Measurements from ENCODE around the gene POLG2.
"Not testable (repeated sequence)": the region's sequence is repeated elsewhere in the genome, so short reads cannot be mapped to it uniquely, and the experiment has no call there.

Gene POLG2

DNA sequence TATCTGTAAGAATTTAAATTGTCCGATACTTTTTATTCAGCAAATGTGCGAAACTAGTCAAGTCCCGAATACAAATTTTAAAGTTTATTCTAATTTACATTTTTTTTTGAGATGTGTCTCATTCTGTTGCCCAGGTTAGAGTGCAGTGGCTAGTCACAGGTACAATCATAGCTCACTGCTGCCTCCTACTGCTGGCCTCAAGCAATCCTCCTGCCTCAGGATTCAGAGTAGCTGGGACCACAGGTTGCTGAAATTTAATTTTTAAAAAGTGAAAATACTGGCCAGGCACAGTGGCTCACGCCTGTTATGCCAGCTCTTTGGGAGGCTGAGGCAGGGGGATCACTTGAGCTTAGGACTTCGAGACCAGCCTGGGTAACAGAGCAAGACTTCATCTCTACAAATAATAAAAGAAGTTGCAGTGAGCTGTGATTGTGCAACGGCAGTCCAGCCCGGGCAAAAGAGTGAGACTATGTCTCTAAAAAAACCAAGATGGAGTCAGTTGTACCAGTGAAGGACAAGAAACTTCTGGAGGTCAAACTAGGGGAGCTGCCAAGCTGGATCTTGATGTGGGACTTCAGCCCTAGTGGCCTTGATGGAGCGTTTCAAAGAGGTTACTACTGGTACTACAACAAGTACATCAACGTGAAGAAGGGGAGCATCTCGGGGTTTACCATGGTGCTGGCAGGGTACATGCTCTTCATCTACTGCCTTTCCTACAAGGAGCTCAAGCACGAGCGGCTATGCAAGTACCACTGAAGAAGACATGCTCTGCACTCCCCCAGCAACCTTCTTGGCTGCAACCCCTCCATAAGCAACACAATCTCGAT is 5.6 kb downstream of the POLG2 start:
- intact Hi-C loops (cut with micrococcal nuclease), result loop anchor here (1.0 to 10.0 kb wide), 2 partner anchors 71 to 166 kb away; no protein-coding TSS in a partner anchor
- Mint-ChIP-seq H3K36me3 (ENCODE audit: low read depth) (peaks cover 61% of the 10 kb centered on the region), H3K4me3 (no peak overlapping the region), H3K27ac (no peak overlapping the region), H3K4me1 (ENCODE audit: low read depth) (peaks cover 35% of the 10 kb centered on the region), H3K27me3 (no peaks in the 10 kb centered on the region), H3K9me3 (no peaks in the 10 kb centered on the region)

DNA sequence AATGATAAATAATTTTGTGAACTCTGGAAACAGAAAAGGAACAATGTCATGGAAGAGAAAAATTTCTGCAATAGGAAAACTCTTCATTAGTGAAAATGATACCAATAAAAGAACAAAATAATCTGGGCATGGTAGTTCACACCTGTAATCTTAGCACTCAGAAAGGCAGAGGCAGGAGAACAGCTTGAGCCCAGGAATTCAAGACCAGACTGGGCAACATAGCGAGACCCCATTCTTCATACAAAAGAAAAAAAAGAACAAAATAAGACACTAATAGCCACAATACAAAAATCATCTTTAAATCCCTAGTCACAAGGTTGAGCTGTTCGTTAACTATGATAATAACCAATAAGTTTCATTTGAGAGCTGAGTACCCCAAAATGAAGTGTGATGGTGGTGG is 8.6 kb downstream of the POLG2 start:
- Mint-ChIP-seq H3K9me3 (no peaks in the 10 kb centered on the region), H3K4me3 (no peak overlapping the region), H3K27ac (no peak overlapping the region), H3K36me3 (ENCODE audit: low read depth) (peaks cover 72% of the 10 kb centered on the region), H3K27me3 (no peaks in the 10 kb centered on the region), H3K4me1 (ENCODE audit: low read depth) (peaks cover 11% of the 10 kb centered on the region)
- intact Hi-C loops (cut with micrococcal nuclease), result no loop called here

DNA sequence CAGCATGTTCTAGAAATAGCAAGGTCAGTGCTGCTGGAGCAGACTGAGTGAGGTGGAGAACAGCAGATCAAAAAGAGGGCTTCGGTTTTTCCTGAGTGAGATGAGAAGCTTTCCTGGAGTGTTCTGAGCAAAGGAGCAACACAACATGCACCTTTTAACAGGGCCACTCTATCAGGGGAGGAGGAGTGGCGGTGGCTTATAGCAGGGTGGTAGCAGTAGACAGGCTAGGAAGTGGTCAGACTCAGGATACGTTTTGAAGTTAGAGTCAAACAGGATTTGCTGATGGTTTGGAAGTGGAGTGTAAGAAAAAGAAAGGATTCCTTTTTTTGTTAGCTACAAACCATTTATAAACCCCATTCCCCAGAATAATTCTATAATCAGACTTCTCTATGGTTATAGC is 12.5 kb downstream of the POLG2 start:
- H3K4me3 Mint-ChIP-seq, result no peak overlapping the region
- intact Hi-C loops (cut with micrococcal nuclease), result no loop called here
- H3K36me3 Mint-ChIP-seq (ENCODE audit: low read depth), result peaks cover 67% of the 10 kb centered on the region
- H3K27ac Mint-ChIP-seq, result peak overlapping the region; percentile 3
- no peaks in the 10 kb centered on the region for H3K9me3 Mint-ChIP-seq
- no peaks in the 10 kb centered on the region for H3K27me3 Mint-ChIP-seq
- H3K4me1 Mint-ChIP-seq (ENCODE audit: low read depth), result peaks cover 5% of the 10 kb centered on the region

DNA sequence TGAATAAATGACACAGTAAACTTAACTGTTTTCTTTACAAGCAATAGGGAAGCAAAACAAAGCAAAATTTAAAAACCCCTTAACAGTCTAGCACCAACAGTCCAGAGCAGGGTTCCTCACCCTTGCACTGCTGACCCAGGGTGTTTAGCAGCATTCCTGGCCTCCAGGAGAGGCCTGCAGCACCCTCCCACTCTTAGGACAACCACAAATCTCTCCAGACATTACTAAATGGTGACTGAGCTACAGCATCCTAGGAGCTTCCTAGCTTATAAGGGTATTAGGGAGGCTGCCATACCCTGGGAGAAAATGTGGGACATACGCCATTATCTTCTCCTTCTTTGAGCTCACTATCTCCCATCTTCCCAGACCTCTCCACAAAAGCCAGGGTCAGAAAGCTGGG is 15.9 kb downstream of the POLG2 start:
- Mint-ChIP-seq H3K4me1 (ENCODE audit: low read depth) (peaks cover 14% of the 10 kb centered on the region), H3K9me3 (no peaks in the 10 kb centered on the region), H3K27me3 (no peaks in the 10 kb centered on the region), H3K4me3 (no peak overlapping the region), H3K36me3 (ENCODE audit: low read depth) (peaks cover 57% of the 10 kb centered on the region), H3K27ac (no peak overlapping the region)
- intact Hi-C loops (cut with micrococcal nuclease), result no loop called here

DNA sequence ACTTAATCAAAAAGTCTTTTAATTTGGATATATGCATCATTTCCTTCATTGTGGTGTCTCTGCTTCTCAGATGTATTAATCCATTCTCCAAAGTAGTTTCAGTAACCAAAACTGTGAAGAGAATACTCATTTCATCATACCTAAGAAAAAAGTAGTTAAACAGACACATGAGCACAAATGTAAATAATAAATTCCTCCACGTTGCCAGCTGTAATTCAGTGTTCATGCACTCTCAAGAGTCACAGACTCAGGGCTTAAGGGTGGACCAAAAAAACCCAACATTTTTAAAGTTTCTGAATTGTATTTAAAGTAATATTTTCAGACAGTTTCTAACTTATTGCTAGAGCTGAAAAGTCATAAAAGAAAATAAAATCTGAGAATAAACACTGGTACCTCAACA is 19.0 kb downstream of the POLG2 start:
- intact Hi-C loops (cut with micrococcal nuclease), result no loop called here
- Mint-ChIP-seq H3K4me1 (ENCODE audit: low read depth) (peaks cover 20% of the 10 kb centered on the region), H3K4me3 (no peak overlapping the region), H3K27ac (no peak overlapping the region), H3K9me3 (no peaks in the 10 kb centered on the region), H3K36me3 (ENCODE audit: low read depth) (peaks cover 59% of the 10 kb centered on the region), H3K27me3 (no peaks in the 10 kb centered on the region)

DNA sequence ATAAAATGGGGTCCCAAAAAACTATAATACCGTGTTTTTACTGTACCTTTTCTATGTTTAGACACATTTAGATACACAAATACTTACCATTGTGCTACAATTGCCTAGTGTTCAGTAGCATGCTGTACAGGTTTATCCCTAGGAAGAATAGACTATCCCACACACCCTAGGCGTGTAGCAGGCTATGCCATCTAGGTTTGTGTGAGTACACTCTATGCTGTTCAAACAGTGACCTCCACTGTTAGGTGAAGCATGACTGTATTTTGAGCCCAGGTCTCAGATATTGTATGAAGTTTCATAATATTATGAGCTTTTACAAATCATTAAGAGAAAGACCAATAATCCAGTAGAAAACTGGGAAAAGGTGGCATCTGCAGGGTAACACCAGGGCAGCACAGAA is 24.3 kb downstream of the POLG2 start:
- Mint-ChIP-seq H3K9me3 (no peaks in the 10 kb centered on the region), H3K27ac (peak overlapping the region; percentile 57), H3K36me3 (ENCODE audit: low read depth) (peaks cover 85% of the 10 kb centered on the region), H3K27me3 (no peaks in the 10 kb centered on the region), H3K4me1 (ENCODE audit: low read depth) (peaks cover 28% of the 10 kb centered on the region), H3K4me3 (no peak overlapping the region)
- intact Hi-C loops (cut with micrococcal nuclease), result no loop called here

DNA sequence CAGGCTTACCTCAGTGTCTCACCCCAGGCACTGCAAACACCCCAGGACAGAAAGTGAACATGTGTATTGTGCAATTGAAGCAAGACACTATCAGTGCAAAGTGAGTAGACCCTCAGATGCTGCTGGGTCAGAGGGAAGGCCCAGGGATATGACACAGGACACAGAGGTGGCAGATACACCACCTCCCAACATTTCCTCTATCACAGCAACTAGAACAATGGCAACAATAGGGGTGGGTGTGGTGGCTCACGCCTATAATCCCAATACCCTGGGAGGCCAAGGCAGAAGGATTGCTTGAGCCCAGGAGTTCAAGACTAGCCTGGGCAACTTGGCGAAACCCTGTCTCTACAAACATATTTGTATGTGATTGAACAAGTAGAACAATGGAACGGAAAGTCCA is 25.4 kb downstream of the POLG2 start:
- no peak overlapping the region for H3K4me3 Mint-ChIP-seq
- peaks cover 90% of the 10 kb centered on the region for H3K36me3 Mint-ChIP-seq (ENCODE audit: low read depth)
- intact Hi-C loops (cut with micrococcal nuclease), result no loop called here

DNA sequence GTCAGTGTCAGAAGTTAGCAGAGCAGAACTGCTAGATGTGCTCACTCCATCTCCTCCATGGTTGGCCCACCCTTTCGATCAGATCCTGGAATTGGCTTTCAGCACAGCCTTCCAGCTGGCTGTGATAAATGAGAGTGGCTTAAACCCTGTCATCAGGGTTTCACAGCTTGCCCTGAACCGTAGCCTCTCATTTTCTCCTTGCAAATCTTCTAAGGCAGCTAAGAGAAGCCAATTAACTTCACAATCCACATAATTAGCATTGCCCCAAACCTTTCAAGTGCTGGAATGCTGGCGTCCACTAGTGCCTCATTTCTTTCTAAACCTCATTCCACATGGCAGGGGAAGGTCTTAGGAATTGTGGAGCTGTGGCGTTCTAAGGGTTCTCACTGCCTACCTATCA is 26.2 kb downstream of the POLG2 start:
- Mint-ChIP-seq H3K36me3 (ENCODE audit: low read depth) (peaks cover 95% of the 10 kb centered on the region), H3K9me3 (no peaks in the 10 kb centered on the region), H3K27ac (no peak overlapping the region), H3K4me1 (ENCODE audit: low read depth) (peaks cover 27% of the 10 kb centered on the region), H3K4me3 (no peak overlapping the region), H3K27me3 (no peaks in the 10 kb centered on the region)
- intact Hi-C loops (cut with micrococcal nuclease), result no loop called here

More for the DNA sequence above, 25.4 kb downstream of the POLG2 start:
- no peak overlapping the region for H3K27ac Mint-ChIP-seq
- no peaks in the 10 kb centered on the region for H3K9me3 Mint-ChIP-seq
- H3K27me3 Mint-ChIP-seq, result no peaks in the 10 kb centered on the region
- peaks cover 22% of the 10 kb centered on the region for H3K4me1 Mint-ChIP-seq (ENCODE audit: low read depth)

DNA sequence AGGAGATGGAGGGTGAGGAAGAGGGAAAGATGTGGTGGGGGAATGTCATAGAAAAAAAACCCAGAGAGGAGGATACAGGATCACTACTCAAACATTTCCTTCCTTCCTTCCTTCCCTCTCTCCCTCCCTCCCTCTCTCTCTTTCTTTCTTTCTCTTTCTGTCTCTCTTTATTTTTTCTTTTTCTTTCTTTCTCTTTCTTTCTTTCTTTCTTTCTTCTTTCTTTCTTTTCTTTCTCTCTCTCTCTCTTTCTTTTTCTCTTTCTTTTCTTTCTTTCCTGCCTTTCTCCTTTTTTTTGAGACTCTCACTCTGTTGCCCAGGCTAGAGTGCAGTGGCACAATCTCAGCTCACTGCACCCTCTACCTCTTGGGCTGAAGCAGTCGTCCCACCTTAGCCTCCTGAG is 30.0 kb downstream of the POLG2 start:
- H3K9me3 Mint-ChIP-seq; intact Hi-C loops (cut with micrococcal nuclease); H3K27me3 Mint-ChIP-seq; H3K4me3 Mint-ChIP-seq: not testable (repeated sequence)
- Mint-ChIP-seq H3K4me1 (ENCODE audit: low read depth) (peaks cover 20% of the 10 kb centered on the region), H3K27ac (peak overlapping the region; percentile 5), H3K36me3 (ENCODE audit: low read depth) (peaks cover 100% of the 10 kb centered on the region)

DNA sequence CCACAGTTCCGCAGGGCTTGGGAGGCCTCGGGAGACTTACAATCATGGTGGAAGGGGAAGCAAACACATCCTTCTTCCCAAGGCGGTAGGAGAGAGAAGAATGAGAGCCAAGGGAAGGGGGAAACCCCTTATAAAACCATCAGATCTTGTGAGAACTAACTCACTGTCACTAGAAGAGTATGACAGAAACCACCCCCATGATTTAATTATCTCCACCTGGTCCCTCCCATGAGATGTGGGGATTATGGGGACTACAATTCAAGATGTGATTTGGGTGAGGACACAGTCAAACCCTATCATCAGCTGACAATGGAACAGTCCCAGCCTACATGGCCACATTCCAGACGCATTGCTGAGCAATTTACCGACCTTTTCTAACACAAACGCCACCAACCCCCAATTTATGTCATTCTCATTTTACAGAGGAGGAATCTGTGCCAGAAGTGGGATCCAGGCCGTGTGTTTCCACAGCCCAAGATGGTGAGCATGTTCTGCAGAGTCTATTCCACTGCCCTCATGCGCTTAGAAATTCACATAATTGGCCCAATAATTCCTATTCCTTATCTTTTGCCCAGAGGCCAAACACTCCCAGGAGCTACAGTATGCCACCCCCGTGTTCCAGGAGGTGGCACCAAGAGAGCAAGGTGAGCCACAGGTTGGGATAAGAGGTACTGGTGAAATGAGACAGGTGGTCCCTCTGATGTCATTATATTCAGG is 30.7 kb downstream of the POLG2 start:
- Mint-ChIP-seq H3K4me3 (no peak overlapping the region), H3K36me3 (ENCODE audit: low read depth) (peaks cover 100% of the 10 kb centered on the region), H3K4me1 (ENCODE audit: low read depth) (peaks cover 19% of the 10 kb centered on the region), H3K27ac (peak overlapping the region; percentile 5), H3K27me3 (no peaks in the 10 kb centered on the region), H3K9me3 (no peaks in the 10 kb centered on the region)
- intact Hi-C loops (cut with micrococcal nuclease), result no loop called here

DNA sequence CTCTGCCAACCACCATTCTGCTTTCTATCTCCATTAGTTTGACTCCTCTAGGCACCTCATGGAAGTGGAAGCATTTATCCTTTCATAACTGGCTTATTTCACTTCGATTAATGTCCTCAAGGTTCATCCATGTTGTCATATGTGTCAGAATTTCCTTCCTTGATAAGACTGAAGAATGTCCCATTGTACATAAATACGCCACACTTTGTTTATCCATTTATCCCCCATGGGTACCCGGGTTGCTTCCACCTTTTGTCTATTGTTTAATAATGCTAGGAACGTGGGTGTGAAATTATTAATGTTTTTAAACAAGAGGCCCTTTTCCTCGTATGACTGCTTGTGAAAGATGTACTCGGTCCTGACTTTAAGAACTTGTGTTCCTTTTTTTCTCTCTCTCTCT is 35.1 kb downstream of the POLG2 start:
- peaks cover 94% of the 10 kb centered on the region for H3K36me3 Mint-ChIP-seq (ENCODE audit: low read depth)
- H3K27ac Mint-ChIP-seq, result no peak overlapping the region
- peaks cover 37% of the 10 kb centered on the region for H3K4me1 Mint-ChIP-seq (ENCODE audit: low read depth)
- H3K4me3 Mint-ChIP-seq, result no peak overlapping the region
- no peaks in the 10 kb centered on the region for H3K9me3 Mint-ChIP-seq
- intact Hi-C loops (cut with micrococcal nuclease), result no loop called here
- H3K27me3 Mint-ChIP-seq, result no peaks in the 10 kb centered on the region

DNA sequence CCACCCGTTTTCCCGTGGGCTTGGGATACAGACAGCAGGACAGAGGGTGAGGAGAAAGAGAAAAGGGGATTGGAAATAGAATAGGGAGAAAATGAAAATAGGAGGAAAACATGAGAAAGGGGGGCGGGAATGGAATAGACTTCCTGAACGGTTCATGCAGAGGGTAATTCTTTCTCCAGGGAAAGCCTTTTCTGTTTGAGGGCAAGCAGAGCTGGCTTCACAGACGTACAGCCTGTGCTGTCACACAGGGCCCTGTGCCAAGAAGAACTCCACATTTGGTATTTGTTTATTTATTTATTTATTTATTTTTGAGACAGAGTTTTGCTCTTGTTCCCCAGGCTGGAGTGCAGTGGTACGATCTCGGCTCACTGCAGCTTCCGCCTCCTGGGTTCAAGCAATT is 35.9 kb downstream of the POLG2 start:
- Mint-ChIP-seq H3K4me3 (no peak overlapping the region), H3K36me3 (ENCODE audit: low read depth) (peaks cover 92% of the 10 kb centered on the region), H3K9me3 (no peaks in the 10 kb centered on the region), H3K4me1 (ENCODE audit: low read depth) (peaks cover 36% of the 10 kb centered on the region), H3K27ac (no peak overlapping the region), H3K27me3 (no peaks in the 10 kb centered on the region)
- intact Hi-C loops (cut with micrococcal nuclease), result no loop called here

DNA sequence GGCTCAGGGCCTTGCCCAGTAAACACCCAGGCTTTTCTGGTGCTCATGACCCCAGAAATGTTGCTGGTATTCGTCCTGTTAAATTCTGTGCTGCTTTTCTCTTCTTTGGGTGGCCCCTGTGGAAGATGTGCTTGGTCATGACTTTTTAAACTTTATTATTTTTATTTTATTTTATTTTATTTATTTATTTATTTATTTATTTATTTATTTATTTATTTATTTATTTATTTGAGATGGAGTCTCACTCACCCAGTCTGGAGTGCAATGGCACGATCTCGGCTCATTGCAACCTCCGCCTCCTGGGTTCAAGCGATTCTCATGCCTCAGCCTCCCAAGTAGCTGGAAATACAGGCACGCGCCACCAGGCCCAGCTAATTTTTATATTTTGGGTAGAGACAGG is 37.0 kb downstream of the POLG2 start:
- H3K9me3 Mint-ChIP-seq; intact Hi-C loops (cut with micrococcal nuclease); H3K27ac Mint-ChIP-seq; H3K27me3 Mint-ChIP-seq; H3K4me3 Mint-ChIP-seq: not testable (repeated sequence)
- peaks cover 91% of the 10 kb centered on the region for H3K36me3 Mint-ChIP-seq (ENCODE audit: low read depth)
- H3K4me1 Mint-ChIP-seq (ENCODE audit: low read depth), result peaks cover 40% of the 10 kb centered on the region

DNA sequence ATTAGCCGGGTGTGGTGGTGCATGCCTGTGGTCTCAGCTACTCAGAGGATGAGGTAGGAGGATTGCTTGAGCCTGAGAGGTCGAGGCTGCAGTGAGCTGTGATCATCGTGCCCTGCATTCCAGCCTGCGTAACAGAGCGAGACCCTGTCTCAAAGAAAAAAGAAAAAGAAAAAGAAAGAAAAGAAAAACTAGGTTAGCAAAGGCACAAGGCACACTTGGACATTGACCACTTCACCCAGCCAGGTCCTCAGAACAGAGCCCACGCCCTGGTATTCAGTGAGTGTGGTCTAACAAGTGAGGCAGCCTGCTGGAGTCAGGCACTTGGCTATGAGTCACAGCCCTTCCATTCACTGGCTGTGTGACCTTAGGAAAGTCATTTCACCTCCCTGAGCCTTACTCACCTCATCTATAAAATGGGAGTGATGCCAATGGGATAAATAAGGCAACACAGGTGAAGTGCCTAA is 37.5 kb downstream of the POLG2 start:
- intact Hi-C loops (cut with micrococcal nuclease), result no loop called here
- Mint-ChIP-seq H3K36me3 (ENCODE audit: low read depth) (peaks cover 91% of the 10 kb centered on the region), H3K27me3 (no peaks in the 10 kb centered on the region)

More for the DNA sequence above, 37.5 kb downstream of the POLG2 start:
- peaks cover 45% of the 10 kb centered on the region for H3K4me1 Mint-ChIP-seq (ENCODE audit: low read depth)
- H3K27ac Mint-ChIP-seq, result peak overlapping the region; percentile 82
- H3K4me3 Mint-ChIP-seq, result no peak overlapping the region
- H3K9me3 Mint-ChIP-seq, result no peaks in the 10 kb centered on the region
